ENCODE results near the gene TMEM253.

The TMEM253 gene

DNA sequence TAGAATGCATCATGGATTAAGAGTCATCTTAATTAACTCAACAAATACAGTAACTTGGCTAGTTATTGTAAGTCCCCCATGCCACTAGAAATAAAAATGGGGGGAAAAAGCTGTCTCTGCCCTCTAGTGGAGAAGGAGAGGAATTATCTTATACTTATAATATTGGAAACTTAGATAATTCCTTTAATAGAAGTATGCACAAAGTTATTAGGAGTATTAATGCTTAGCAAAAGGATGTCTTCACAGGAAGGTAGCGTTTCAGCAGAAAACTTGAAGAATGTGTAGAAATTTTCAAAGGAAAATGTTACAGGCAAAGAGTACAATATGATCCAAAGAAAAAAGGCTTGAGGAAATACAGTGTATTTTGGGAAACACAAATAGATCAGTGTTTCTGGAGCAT lies 35.2 kb downstream of the TMEM253 start:
- no peaks in the 10 kb centered on the region for H3F3A ChIP-seq (ENCODE audit: insufficient read depth)
- H2AFZ ChIP-seq (ENCODE audit: low read depth, low read length, severe bottlenecking), result no peak overlapping the region
- H3K36me3 ChIP-seq (ENCODE audit: low read length), result no peaks in the 10 kb centered on the region
- no peaks in the 10 kb centered on the region for H4K20me1 ChIP-seq (ENCODE audit: low read depth, low read length)
- H3K9me2 ChIP-seq (replicated peaks; ENCODE audit: insufficient read depth, low read length), result no peaks in the 10 kb centered on the region
- no peak overlapping the region for H3K9ac ChIP-seq (ENCODE audit: low read length)
- H3K27me3 ChIP-seq (ENCODE audit: low read length), result no peaks in the 10 kb centered on the region
- no peak overlapping the region for H3K27ac ChIP-seq (ENCODE audit: low read depth, low read length)
- no peaks in the 10 kb centered on the region for H3K79me2 ChIP-seq (ENCODE audit: insufficient read depth, low read length)
- H3K4me2 ChIP-seq (ENCODE audit: low read depth, low read length, poor library complexity, severe bottlenecking), result no peak overlapping the region
- H3K9me3 ChIP-seq (ENCODE audit: insufficient read depth, low read length), result no peaks in the 10 kb centered on the region
- TF ChIP-seq, protein P1, sequence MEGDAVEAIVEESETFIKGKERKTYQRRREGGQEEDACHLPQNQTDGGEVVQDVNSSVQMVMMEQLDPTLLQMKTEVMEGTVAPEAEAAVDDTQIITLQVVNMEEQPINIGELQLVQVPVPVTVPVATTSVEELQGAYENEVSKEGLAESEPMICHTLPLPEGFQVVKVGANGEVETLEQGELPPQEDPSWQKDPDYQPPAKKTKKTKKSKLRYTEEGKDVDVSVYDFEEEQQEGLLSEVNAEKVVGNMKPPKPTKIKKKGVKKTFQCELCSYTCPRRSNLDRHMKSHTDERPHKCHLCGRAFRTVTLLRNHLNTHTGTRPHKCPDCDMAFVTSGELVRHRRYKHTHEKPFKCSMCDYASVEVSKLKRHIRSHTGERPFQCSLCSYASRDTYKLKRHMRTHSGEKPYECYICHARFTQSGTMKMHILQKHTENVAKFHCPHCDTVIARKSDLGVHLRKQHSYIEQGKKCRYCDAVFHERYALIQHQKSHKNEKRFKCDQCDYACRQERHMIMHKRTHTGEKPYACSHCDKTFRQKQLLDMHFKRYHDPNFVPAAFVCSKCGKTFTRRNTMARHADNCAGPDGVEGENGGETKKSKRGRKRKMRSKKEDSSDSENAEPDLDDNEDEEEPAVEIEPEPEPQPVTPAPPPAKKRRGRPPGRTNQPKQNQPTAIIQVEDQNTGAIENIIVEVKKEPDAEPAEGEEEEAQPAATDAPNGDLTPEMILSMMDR (IDR thresholded peaks at IDR 0.05; ENCODE audit: insufficient read depth, low read length, poor library complexity, severe bottlenecking), result peak; percentile 84
- TF ChIP-seq EZH2phosphoT487 (conservative IDR thresholded peaks at IDR 0.05; ENCODE audit: low read length), result no peak
- no peak overlapping the region for H3K4me3 ChIP-seq (ENCODE audit: insufficient read depth, low read length, poor library complexity, severe bottlenecking)

DNA sequence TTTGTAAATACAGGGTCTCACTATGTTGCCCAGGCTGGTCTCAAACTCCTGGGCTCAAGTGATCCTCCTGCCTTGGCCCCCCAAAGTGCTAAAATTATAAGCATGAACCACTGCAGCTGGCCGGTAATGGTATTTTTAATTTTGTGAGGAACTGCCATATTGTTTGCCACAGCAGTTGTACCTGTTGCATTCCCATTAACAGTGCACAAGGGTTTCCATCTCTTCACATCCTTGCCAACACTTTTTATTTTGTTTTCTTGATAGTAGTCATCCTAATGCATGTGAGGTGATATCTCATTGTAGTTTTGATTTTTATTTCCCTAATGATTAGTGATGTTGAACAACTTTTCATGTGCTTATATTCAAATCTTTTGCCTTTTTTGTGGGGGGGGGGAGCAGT lies 41.5 kb downstream of the TMEM253 start:
- Histone ChIP-seq H3K4me3 (ENCODE audit: insufficient read depth, low read length, poor library complexity, severe bottlenecking) (no peak overlapping the region), H3K9me3 (ENCODE audit: insufficient read depth, low read length) (peaks cover 9% of the 10 kb centered on the region; the same call in 1 of the 2 replicates), H4K20me1 (ENCODE audit: low read depth, low read length) (no peaks in the 10 kb centered on the region), H3K9me2 (replicated peaks; ENCODE audit: insufficient read depth, low read length) (no peaks in the 10 kb centered on the region), H3K4me2 (ENCODE audit: low read depth, low read length, poor library complexity, severe bottlenecking) (no peak overlapping the region), H3F3A (ENCODE audit: insufficient read depth) (no peaks in the 10 kb centered on the region), H3K27me3 (ENCODE audit: low read length) (no peaks in the 10 kb centered on the region), H3K27ac (ENCODE audit: low read depth, low read length) (no peak overlapping the region), H3K9ac (ENCODE audit: low read length) (no peak overlapping the region), H3K36me3 (ENCODE audit: low read length) (no peaks in the 10 kb centered on the region), H2AFZ (ENCODE audit: low read depth, low read length, severe bottlenecking) (no peak overlapping the region), H3K79me2 (ENCODE audit: insufficient read depth, low read length) (no peaks in the 10 kb centered on the region)
- TF ChIP-seq, protein P1 (IDR thresholded peaks at IDR 0.05; ENCODE audit: insufficient read depth, low read length, poor library complexity, severe bottlenecking), result no peak
- TF ChIP-seq EZH2phosphoT487 (conservative IDR thresholded peaks at IDR 0.05; ENCODE audit: low read length), result no peak

- no peak overlapping the region for H3K9ac ChIP-seq (ENCODE audit: low read length)
- TF ChIP-seq, protein P1 (IDR thresholded peaks at IDR 0.05; ENCODE audit: insufficient read depth, low read length, poor library complexity, severe bottlenecking), result no peak
- no peak for TF ChIP-seq EZH2phosphoT487 (conservative IDR thresholded peaks at IDR 0.05; ENCODE audit: low read length)
- H3F3A ChIP-seq (ENCODE audit: insufficient read depth), result no peaks in the 10 kb centered on the region
- no peaks in the 10 kb centered on the region for H3K36me3 ChIP-seq (ENCODE audit: low read length)
- no peak overlapping the region for H2AFZ ChIP-seq (ENCODE audit: low read depth, low read length, severe bottlenecking)
- H3K27ac ChIP-seq (ENCODE audit: low read depth, low read length), result no peak overlapping the region
- no peak overlapping the region for H3K4me2 ChIP-seq (ENCODE audit: low read depth, low read length, poor library complexity, severe bottlenecking)
- no peaks in the 10 kb centered on the region for H3K79me2 ChIP-seq (ENCODE audit: insufficient read depth, low read length)
- no peaks in the 10 kb centered on the region for H4K20me1 ChIP-seq (ENCODE audit: low read depth, low read length)
- H3K27me3 ChIP-seq (ENCODE audit: low read length), result no peaks in the 10 kb centered on the region
- H3K4me3 ChIP-seq (ENCODE audit: insufficient read depth, low read length, poor library complexity, severe bottlenecking), result no peak overlapping the region
- peaks cover 9% of the 10 kb centered on the region; the same call in 1 of the 2 replicates for H3K9me3 ChIP-seq (ENCODE audit: insufficient read depth, low read length)
- no peaks in the 10 kb centered on the region for H3K9me2 ChIP-seq (replicated peaks; ENCODE audit: insufficient read depth, low read length)
Observed at GRCh38 chr14:21145437-21145836, 44.6 kb downstream of the TMEM253 start.

Measured in SU-DHL-6 (cell line).